LNCaP clone FGC (cell line): ENCODE results near the gene MUC21.
"Not testable (repeated sequence)": the region's sequence is repeated elsewhere in the genome, so short reads cannot be mapped to it uniquely, and the experiment has no call there.

Experiments used
- DNase-seq: peaks from one replicate; pipeline ENCODE4 v3.0.0-alpha.2; 2011; ENCODE audit warnings: low read depth
- H3K4me3 ChIP-seq: 2 replicates; pipeline ENCODE4 v1.5.1; 2011; ENCODE audit warnings: mild to moderate bottlenecking, low read depth, low read length, control low read depth
- TF ChIP-seq, protein P1 (sequence below): IDR thresholded peaks from 2 replicates; pipeline ENCODE4 v1.5.1; 2012; ENCODE audit warnings: mild to moderate bottlenecking; ENCODE audit not compliant: control insufficient read depth, insufficient read depth; ENCODE audit errors: extremely low read depth

MUC21 gene

DNA sequence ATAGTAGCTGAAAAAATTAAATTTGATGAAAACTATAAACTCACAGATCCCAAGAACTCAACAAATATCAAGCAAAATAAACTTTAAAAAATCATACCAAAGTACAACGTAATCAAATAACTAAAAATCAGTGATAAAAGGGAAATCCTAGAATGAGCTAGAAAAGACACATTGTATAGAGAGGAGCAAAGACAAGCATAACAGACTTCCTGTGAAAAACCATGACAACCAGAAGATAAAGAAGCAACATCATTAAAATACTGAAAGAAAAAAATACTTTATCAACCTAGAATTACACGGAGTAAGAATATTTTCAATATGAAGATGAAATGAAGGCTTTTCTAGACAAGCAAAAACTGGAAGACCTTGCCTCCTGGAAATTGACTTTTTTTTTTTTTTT, 36.5 kb downstream of the MUC21 start:
- no peak for DNase-seq

DNA sequence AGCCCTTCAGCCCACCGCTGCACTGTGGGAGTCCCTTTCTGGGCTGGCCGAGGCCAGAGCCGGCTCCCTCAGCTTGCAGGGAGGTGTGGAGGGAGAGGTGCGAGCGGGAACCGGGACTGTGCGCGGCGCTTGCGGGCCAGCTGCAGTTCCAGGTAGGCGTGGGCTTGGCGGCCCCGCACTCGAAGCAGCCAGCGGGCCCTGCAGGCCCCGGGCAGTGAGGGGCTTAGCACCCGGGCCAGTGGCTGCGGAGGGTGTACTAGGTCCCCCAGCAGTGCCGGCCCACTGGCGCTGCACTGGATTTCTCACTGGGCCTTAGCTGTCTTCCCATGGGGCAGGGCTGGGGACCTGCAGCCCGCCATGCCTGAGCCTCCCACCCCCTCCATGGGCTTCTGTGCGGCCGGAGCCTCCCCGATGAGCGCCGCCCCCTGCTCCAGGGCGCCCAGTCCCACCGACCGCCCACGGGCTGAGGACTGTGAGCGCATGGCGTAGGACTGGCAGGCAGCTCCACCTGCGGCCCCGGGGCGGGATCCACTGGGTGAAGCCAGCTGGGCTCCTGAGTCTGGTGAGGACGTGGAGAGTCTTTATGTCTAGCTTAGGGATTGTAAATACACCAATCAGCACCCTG, 37.2 kb downstream of the MUC21 start:
- not testable (repeated sequence) for DNase-seq, H3K4me3 ChIP-seq

More for the DNA sequence above, 36.5 kb downstream of the MUC21 start:
- TF ChIP-seq, protein P1, sequence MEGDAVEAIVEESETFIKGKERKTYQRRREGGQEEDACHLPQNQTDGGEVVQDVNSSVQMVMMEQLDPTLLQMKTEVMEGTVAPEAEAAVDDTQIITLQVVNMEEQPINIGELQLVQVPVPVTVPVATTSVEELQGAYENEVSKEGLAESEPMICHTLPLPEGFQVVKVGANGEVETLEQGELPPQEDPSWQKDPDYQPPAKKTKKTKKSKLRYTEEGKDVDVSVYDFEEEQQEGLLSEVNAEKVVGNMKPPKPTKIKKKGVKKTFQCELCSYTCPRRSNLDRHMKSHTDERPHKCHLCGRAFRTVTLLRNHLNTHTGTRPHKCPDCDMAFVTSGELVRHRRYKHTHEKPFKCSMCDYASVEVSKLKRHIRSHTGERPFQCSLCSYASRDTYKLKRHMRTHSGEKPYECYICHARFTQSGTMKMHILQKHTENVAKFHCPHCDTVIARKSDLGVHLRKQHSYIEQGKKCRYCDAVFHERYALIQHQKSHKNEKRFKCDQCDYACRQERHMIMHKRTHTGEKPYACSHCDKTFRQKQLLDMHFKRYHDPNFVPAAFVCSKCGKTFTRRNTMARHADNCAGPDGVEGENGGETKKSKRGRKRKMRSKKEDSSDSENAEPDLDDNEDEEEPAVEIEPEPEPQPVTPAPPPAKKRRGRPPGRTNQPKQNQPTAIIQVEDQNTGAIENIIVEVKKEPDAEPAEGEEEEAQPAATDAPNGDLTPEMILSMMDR, result no peak
- no peak overlapping the region for H3K4me3 ChIP-seq

GRCh38 chr6:31021705-31022531, 38.4 kb downstream of the MUC21 start:
- not testable (repeated sequence) for H3K4me3 ChIP-seq, DNase-seq

DNA sequence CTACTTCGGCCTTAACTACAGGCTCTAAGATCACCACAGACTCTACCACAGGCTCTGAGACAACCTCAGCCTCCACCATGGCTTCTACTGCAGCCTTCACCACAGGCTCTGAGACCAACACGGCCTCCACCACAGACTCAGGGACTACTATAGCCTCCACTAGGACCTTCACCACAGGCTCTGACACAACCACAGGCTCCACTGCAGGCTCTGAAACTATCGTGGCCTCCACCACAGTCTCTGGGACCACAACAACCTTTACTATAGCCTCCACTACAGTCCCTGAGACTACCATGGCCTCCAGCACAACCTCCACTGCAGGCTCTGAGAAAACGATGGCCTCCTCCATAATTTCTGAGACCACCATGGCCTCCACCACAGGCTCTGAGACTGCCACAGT, 42.1 kb downstream of the MUC21 start:
- no peak for DNase-seq
- H3K4me3 ChIP-seq, result no peak overlapping the region
- TF ChIP-seq, protein P1, result no peak

DNA sequence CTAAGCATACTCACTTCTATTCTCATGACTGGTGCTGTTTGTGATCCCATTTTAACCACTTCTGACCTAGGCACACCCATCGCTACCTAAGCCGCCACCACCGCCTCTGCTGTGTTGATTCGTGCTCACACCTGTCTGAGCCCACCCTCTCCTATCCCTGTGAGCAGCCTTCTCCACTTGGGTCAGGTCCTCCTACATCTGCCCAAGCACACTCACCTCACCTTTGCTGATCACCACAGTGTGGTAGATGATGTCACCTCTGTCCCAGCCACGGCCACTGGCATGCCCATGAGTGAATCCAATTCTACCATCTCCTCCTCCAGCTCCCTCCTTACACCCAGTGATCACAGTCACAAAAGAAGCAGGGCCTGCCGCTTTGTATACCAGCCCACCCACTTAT, 47.6 kb downstream of the MUC21 start:
- TF ChIP-seq, protein P1, result no peak
- H3K4me3 ChIP-seq, result no peak overlapping the region
- no peak for DNase-seq

DNA sequence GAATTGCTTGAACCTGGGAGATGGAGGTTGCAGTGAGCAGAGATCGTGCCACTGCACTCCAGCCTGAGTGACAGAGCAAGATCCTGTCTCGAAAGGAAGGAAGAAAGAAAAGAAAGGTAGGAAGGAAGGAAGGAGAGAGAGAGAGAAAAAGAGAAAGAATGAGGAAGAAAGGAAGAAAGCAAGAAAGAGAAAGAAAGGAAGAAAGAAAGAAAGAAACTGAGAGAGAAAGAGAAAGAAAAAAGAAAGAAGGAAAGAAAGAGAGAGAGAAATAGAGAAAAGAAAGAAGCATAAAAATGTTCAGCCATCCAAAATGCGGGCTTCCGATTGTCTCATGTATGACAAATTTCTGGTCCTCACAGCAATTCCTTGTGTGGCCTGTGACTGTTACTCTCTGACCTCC, 49.6 kb downstream of the MUC21 start:
- no peak for DNase-seq
- TF ChIP-seq, protein P1, result no peak
- no peak overlapping the region for H3K4me3 ChIP-seq

DNA sequence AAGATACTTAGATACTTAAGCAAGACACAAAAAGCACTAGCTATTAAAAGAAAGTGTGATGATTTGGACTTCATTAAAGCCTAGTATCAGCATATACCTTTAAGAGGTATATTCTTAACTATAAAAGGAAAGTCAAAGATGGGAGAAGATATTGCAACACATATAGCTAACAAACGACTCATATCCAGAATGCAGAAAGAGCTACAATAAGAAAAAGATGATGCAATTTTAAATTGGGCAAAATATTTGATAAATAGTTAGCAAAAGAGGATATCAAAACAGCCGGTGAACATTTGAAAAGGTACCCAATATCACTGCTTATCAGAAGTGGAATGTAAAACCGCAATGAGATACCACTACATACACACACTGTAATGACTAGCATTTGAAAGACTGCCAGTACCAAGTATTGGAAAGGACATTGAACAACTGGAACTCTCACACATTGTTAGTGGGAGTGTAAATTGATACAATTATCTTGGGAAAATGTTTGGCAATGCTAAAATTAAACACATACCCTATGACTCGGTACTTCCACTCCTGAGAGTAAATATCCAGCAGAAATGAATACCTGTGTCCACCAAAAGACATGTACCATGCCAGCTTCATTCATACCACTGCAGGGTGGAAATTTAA, 52.5 kb downstream of the MUC21 start:
- DNase-seq, result no peak
- no peak overlapping the region for H3K4me3 ChIP-seq
- TF ChIP-seq, protein P1, result no peak
